ENCODE results near the gene PLS1. TPM values are rescaled to one million over a fixed set of nuclear protein-coding genes. Genes with fewer than 3 reads are reported as not detected.
A peak's percentile ranks its signal among the peaks of the same experiment; 100 is the strongest.
"Not testable (repeated sequence)": the region's sequence is repeated elsewhere in the genome, so short reads cannot be mapped to it uniquely, and the experiment has no call there.

PLS1 gene
- total RNA-seq, 1 donor from 2014 or later: not detected

GRCh38 chr3:142595581-142595950, 627 bp upstream of the PLS1 start:
- peak overlapping the region; percentile 72 to 91 (median 83) for H3K4me3 ChIP-seq (ENCODE audit: low read length in 3 of 3)
- H3K27ac ChIP-seq (ENCODE audit: low read depth, low read length): no peak overlapping the region
- H3K4me1 ChIP-seq (ENCODE audit: control insufficient read depth in 3 of 3, insufficient read depth in 3 of 3, low read length in 3 of 3): peaks cover 2 to 15% (median 7%) of the 10 kb centered on the region in 3 donors
- H3K9ac ChIP-seq (ENCODE audit: low read depth in 1 of 3, low read length in 3 of 3): peak overlapping the region; percentile 42 to 74 (median 47)
- H3K27me3 ChIP-seq (ENCODE audit: control insufficient read depth in 3 of 3, insufficient read depth in 3 of 3, low read length in 3 of 3): no peaks in the 10 kb centered on the region
- no peaks in the 10 kb centered on the region for H3K36me3 ChIP-seq (ENCODE audit: control insufficient read depth in 3 of 3, insufficient read depth in 3 of 3, low read length in 3 of 3)
- H3K9me3 ChIP-seq (ENCODE audit: control insufficient read depth in 3 of 3, low read length in 3 of 3): no peaks in the 10 kb centered on the region

GRCh38 chr3:142596726-142597088, 514 bp downstream of the PLS1 start:
- Histone ChIP-seq H3K36me3 (ENCODE audit: control insufficient read depth in 3 of 3, insufficient read depth in 3 of 3, low read length in 3 of 3) (no peaks in the 10 kb centered on the region), H3K27me3 (ENCODE audit: control insufficient read depth in 3 of 3, insufficient read depth in 3 of 3, low read length in 3 of 3) (no peaks in the 10 kb centered on the region), H3K4me1 (ENCODE audit: control insufficient read depth in 3 of 3, insufficient read depth in 3 of 3, low read length in 3 of 3) (peaks cover 2 to 15% (median 7%) of the 10 kb centered on the region in 3 donors), H3K4me3 (ENCODE audit: low read length in 3 of 3) (peak overlapping the region; percentile 72 to 91 (median 83)), H3K27ac (ENCODE audit: low read depth, low read length) (no peak overlapping the region), H3K9me3 (ENCODE audit: control insufficient read depth in 3 of 3, low read length in 3 of 3) (no peaks in the 10 kb centered on the region), H3K9ac (ENCODE audit: low read depth in 1 of 3, low read length in 3 of 3) (peak overlapping the region; percentile 70 to 79 (median 74))

- H3K36me3 ChIP-seq (ENCODE audit: control insufficient read depth in 3 of 3, insufficient read depth in 3 of 3, low read length in 3 of 3): no peaks in the 10 kb centered on the region
- H3K27ac ChIP-seq (ENCODE audit: low read depth, low read length): no peak overlapping the region
- H3K4me3 ChIP-seq (ENCODE audit: low read length in 3 of 3): no peak overlapping the region
- peaks cover 2 to 15% (median 7%) of the 10 kb centered on the region in 3 donors for H3K4me1 ChIP-seq (ENCODE audit: control insufficient read depth in 3 of 3, insufficient read depth in 3 of 3, low read length in 3 of 3)
- no peaks in the 10 kb centered on the region for H3K27me3 ChIP-seq (ENCODE audit: control insufficient read depth in 3 of 3, insufficient read depth in 3 of 3, low read length in 3 of 3)
- H3K9me3 ChIP-seq (ENCODE audit: control insufficient read depth in 3 of 3, low read length in 3 of 3): no peaks in the 10 kb centered on the region
- no peak overlapping the region for H3K9ac ChIP-seq (ENCODE audit: low read depth in 1 of 3, low read length in 3 of 3)
Observed at GRCh38 chr3:142597906-142598305, 1.7 kb downstream of the PLS1 start.

- Histone ChIP-seq H3K4me1 (ENCODE audit: control insufficient read depth in 3 of 3, insufficient read depth in 3 of 3, low read length in 3 of 3) (peaks cover 0 to 2% (median 2%) of the 10 kb centered on the region in 3 donors), H3K9ac (ENCODE audit: low read depth in 1 of 3, low read length in 3 of 3) (no peak overlapping the region), H3K9me3 (ENCODE audit: control insufficient read depth in 3 of 3, low read length in 3 of 3) (no peaks in the 10 kb centered on the region), H3K27ac (ENCODE audit: low read depth, low read length) (no peak overlapping the region), H3K36me3 (ENCODE audit: control insufficient read depth in 3 of 3, insufficient read depth in 3 of 3, low read length in 3 of 3) (no peaks in the 10 kb centered on the region), H3K4me3 (ENCODE audit: low read length in 3 of 3) (no peak overlapping the region), H3K27me3 (ENCODE audit: control insufficient read depth in 3 of 3, insufficient read depth in 3 of 3, low read length in 3 of 3) (no peaks in the 10 kb centered on the region)
Observed at GRCh38 chr3:142601713-142602112, 5.5 kb downstream of the PLS1 start.

- Histone ChIP-seq H3K9me3 (ENCODE audit: control insufficient read depth in 3 of 3, low read length in 3 of 3) (no peaks in the 10 kb centered on the region), H3K9ac (ENCODE audit: low read depth in 1 of 3, low read length in 3 of 3) (no peak overlapping the region), H3K27me3 (ENCODE audit: control insufficient read depth in 3 of 3, insufficient read depth in 3 of 3, low read length in 3 of 3) (no peaks in the 10 kb centered on the region)
Observed at GRCh38 chr3:142602619-142603385, 6.6 kb downstream of the PLS1 start.

GRCh38 chr3:142603386-142603705, 7.2 kb downstream of the PLS1 start:
- H3K4me1 ChIP-seq (ENCODE audit: control insufficient read depth in 3 of 3, insufficient read depth in 3 of 3, low read length in 3 of 3); H3K9me3 ChIP-seq (ENCODE audit: control insufficient read depth in 3 of 3, low read length in 3 of 3); H3K9ac ChIP-seq (ENCODE audit: low read depth in 1 of 3, low read length in 3 of 3); H3K36me3 ChIP-seq (ENCODE audit: control insufficient read depth in 3 of 3, insufficient read depth in 3 of 3, low read length in 3 of 3); H3K4me3 ChIP-seq (ENCODE audit: low read length in 3 of 3); H3K27me3 ChIP-seq (ENCODE audit: control insufficient read depth in 3 of 3, insufficient read depth in 3 of 3, low read length in 3 of 3); H3K27ac ChIP-seq (ENCODE audit: low read depth, low read length): not testable (repeated sequence)

More at GRCh38 chr3:142602619-142603385, 6.6 kb downstream of the PLS1 start:
- Histone ChIP-seq H3K4me3 (ENCODE audit: low read length in 3 of 3) (no peak overlapping the region), H3K36me3 (ENCODE audit: control insufficient read depth in 3 of 3, insufficient read depth in 3 of 3, low read length in 3 of 3) (no peaks in the 10 kb centered on the region), H3K4me1 (ENCODE audit: control insufficient read depth in 3 of 3, insufficient read depth in 3 of 3, low read length in 3 of 3) (no peaks in the 10 kb centered on the region), H3K27ac (ENCODE audit: low read depth, low read length) (no peak overlapping the region)

- Histone ChIP-seq H3K4me3 (ENCODE audit: low read length in 3 of 3) (no peak overlapping the region), H3K27me3 (ENCODE audit: control insufficient read depth in 3 of 3, insufficient read depth in 3 of 3, low read length in 3 of 3) (no peaks in the 10 kb centered on the region), H3K9me3 (ENCODE audit: control insufficient read depth in 3 of 3, low read length in 3 of 3) (no peaks in the 10 kb centered on the region), H3K4me1 (ENCODE audit: control insufficient read depth in 3 of 3, insufficient read depth in 3 of 3, low read length in 3 of 3) (no peaks in the 10 kb centered on the region), H3K27ac (ENCODE audit: low read depth, low read length) (no peak overlapping the region), H3K36me3 (ENCODE audit: control insufficient read depth in 3 of 3, insufficient read depth in 3 of 3, low read length in 3 of 3) (no peaks in the 10 kb centered on the region), H3K9ac (ENCODE audit: low read depth in 1 of 3, low read length in 3 of 3) (no peak overlapping the region)
Observed at GRCh38 chr3:142604940-142605339, 8.7 kb downstream of the PLS1 start.

- Histone ChIP-seq H3K4me1 (ENCODE audit: control insufficient read depth in 3 of 3, insufficient read depth in 3 of 3, low read length in 3 of 3) (no peaks in the 10 kb centered on the region), H3K4me3 (ENCODE audit: low read length in 3 of 3) (no peak overlapping the region), H3K27me3 (ENCODE audit: control insufficient read depth in 3 of 3, insufficient read depth in 3 of 3, low read length in 3 of 3) (no peaks in the 10 kb centered on the region), H3K9me3 (ENCODE audit: control insufficient read depth in 3 of 3, low read length in 3 of 3) (no peaks in the 10 kb centered on the region), H3K27ac (ENCODE audit: low read depth, low read length) (no peak overlapping the region), H3K36me3 (ENCODE audit: control insufficient read depth in 3 of 3, insufficient read depth in 3 of 3, low read length in 3 of 3) (no peaks in the 10 kb centered on the region), H3K9ac (ENCODE audit: low read depth in 1 of 3, low read length in 3 of 3) (no peak overlapping the region)
Observed at GRCh38 chr3:142608631-142609030, 12.4 kb downstream of the PLS1 start.

GRCh38 chr3:142609136-142609535, 12.9 kb downstream of the PLS1 start:
- Histone ChIP-seq H3K9me3 (ENCODE audit: control insufficient read depth in 3 of 3, low read length in 3 of 3) (no peaks in the 10 kb centered on the region), H3K27me3 (ENCODE audit: control insufficient read depth in 3 of 3, insufficient read depth in 3 of 3, low read length in 3 of 3) (no peaks in the 10 kb centered on the region), H3K36me3 (ENCODE audit: control insufficient read depth in 3 of 3, insufficient read depth in 3 of 3, low read length in 3 of 3) (no peaks in the 10 kb centered on the region), H3K4me3 (ENCODE audit: low read length in 3 of 3) (no peak overlapping the region), H3K4me1 (ENCODE audit: control insufficient read depth in 3 of 3, insufficient read depth in 3 of 3, low read length in 3 of 3) (no peaks in the 10 kb centered on the region), H3K27ac (ENCODE audit: low read depth, low read length) (no peak overlapping the region), H3K9ac (ENCODE audit: low read depth in 1 of 3, low read length in 3 of 3) (no peak overlapping the region)

- Histone ChIP-seq H3K4me3 (ENCODE audit: low read length in 3 of 3) (no peak overlapping the region), H3K27me3 (ENCODE audit: control insufficient read depth in 3 of 3, insufficient read depth in 3 of 3, low read length in 3 of 3) (no peaks in the 10 kb centered on the region), H3K36me3 (ENCODE audit: control insufficient read depth in 3 of 3, insufficient read depth in 3 of 3, low read length in 3 of 3) (no peaks in the 10 kb centered on the region), H3K4me1 (ENCODE audit: control insufficient read depth in 3 of 3, insufficient read depth in 3 of 3, low read length in 3 of 3) (no peaks in the 10 kb centered on the region), H3K9ac (ENCODE audit: low read depth in 1 of 3, low read length in 3 of 3) (no peak overlapping the region), H3K9me3 (ENCODE audit: control insufficient read depth in 3 of 3, low read length in 3 of 3) (no peaks in the 10 kb centered on the region), H3K27ac (ENCODE audit: low read depth, low read length) (no peak overlapping the region)
Observed at GRCh38 chr3:142611206-142611605, 15.0 kb downstream of the PLS1 start.
